RWPE2 (cell line): Measurements from ENCODE around the gene TMEM121B.

Source experiments
- ATAC-seq: fragments of 200-7000 bp; cut with Tn5 transposase; 3 replicates; pipeline ENCODE4 v1.9.1; 2021; ENCODE audit warnings: low read depth
- DNase-seq: peaks from one replicate; pipeline ENCODE4 v3.0.0-alpha.2; 2020; ENCODE audit warnings: low spot score
- H3K27ac ChIP-seq: fragments of 450-650 bp; 2 replicates; pipeline ENCODE4 v1.5.1; 2017; ENCODE audit warnings: mild to moderate bottlenecking; ENCODE audit not compliant: poor library complexity, severe bottlenecking
- H3K27me3 ChIP-seq: fragments of 250-450 bp; sonication (Bioruptor Pico); 2 replicates; pipeline ENCODE4 v1.5.1; 2021; ENCODE audit warnings: mild to moderate bottlenecking, moderate library complexity; ENCODE audit not compliant: insufficient read depth, poor library complexity, severe bottlenecking
- H3K36me3 ChIP-seq: fragments of 250-450 bp; sonication (Bioruptor Pico); 2 replicates; pipeline ENCODE4 v1.5.1; 2020; ENCODE audit warnings: low read depth, mild to moderate bottlenecking, moderate library complexity
- H3K4me1 ChIP-seq: fragments of 250-450 bp; sonication (Bioruptor Pico); 2 replicates; pipeline ENCODE4 v1.5.1; 2021; ENCODE audit warnings: mild to moderate bottlenecking, moderate library complexity; ENCODE audit not compliant: insufficient read depth, poor library complexity, severe bottlenecking
- H3K4me3 ChIP-seq: fragments of 250-450 bp; sonication (Bioruptor Pico); 2 replicates; pipeline ENCODE4 v1.5.1; 2021; ENCODE audit warnings: mild to moderate bottlenecking, moderate library complexity; ENCODE audit not compliant: severe bottlenecking
- H3K9me3 ChIP-seq: fragments of 250-450 bp; sonication (Bioruptor Pico); 2 replicates; pipeline ENCODE4 v1.5.1; 2021; ENCODE audit warnings: mild to moderate bottlenecking, moderate library complexity; ENCODE audit not compliant: severe bottlenecking
- CTCF ChIP-seq: fragments of 450-650 bp; IDR thresholded peaks from one replicate; pipeline ENCODE4 v1.5.1; 2017; ENCODE audit warnings: mild to moderate bottlenecking, moderate library complexity; ENCODE audit not compliant: poor library complexity, severe bottlenecking

The TMEM121B gene

GRCh38 chr22:17114173-17114897 lies 6.8 kb downstream of the TMEM121B start:
- H3K4me3 ChIP-seq = no peak overlapping the region

GRCh38 chr22:17113600-17113999 lies 7.6 kb downstream of the TMEM121B start:
- H3K9me3 ChIP-seq = no peaks in the 10 kb centered on the region
- no peak for TF ChIP-seq CTCF
- no peak overlapping the region for H3K4me3 ChIP-seq
- H3K27me3 ChIP-seq = peaks cover under 1% of the 10 kb centered on the region
- H3K36me3 ChIP-seq = peaks cover 3% of the 10 kb centered on the region; the same call in 1 of the 2 replicates
- no peak overlapping the region for H3K27ac ChIP-seq
- DNase-seq = no peak
- no peaks in the 10 kb centered on the region for H3K4me1 ChIP-seq
- no peak for ATAC-seq

More at GRCh38 chr22:17114173-17114897, 6.8 kb downstream of the TMEM121B start:
- DNase-seq (no peak), ATAC-seq (no peak)
- Histone ChIP-seq H3K27ac (no peak overlapping the region), H3K36me3 (peaks cover 3% of the 10 kb centered on the region; the same call in 1 of the 2 replicates), H3K27me3 (peaks cover 7% of the 10 kb centered on the region), H3K4me1 (no peaks in the 10 kb centered on the region), H3K9me3 (no peaks in the 10 kb centered on the region)
- TF ChIP-seq CTCF = no peak

GRCh38 chr22:17112491-17113042 lies 8.6 kb downstream of the TMEM121B start:
- ATAC-seq (peak; percentile 20; the same call in 1 of the 3 replicates), DNase-seq (no peak)
- H3K36me3 ChIP-seq = peaks cover 3% of the 10 kb centered on the region; the same call in 1 of the 2 replicates

GRCh38 chr22:17110791-17111550 lies 10.2 kb downstream of the TMEM121B start:
- DNase-seq (no peak), ATAC-seq (no peak)
- H3K4me1 ChIP-seq = no peaks in the 10 kb centered on the region
- peaks cover 6% of the 10 kb centered on the region; the same call in 1 of the 2 replicates for H3K36me3 ChIP-seq
- H3K4me3 ChIP-seq = no peak overlapping the region
- no peaks in the 10 kb centered on the region for H3K27me3 ChIP-seq
- H3K27ac ChIP-seq = no peak overlapping the region
- H3K9me3 ChIP-seq = no peaks in the 10 kb centered on the region
- TF ChIP-seq CTCF = no peak

More at GRCh38 chr22:17112491-17113042, 8.6 kb downstream of the TMEM121B start:
- no peaks in the 10 kb centered on the region for H3K27me3 ChIP-seq
- no peak for TF ChIP-seq CTCF
- no peak overlapping the region for H3K27ac ChIP-seq
- H3K9me3 ChIP-seq = no peaks in the 10 kb centered on the region
- H3K4me3 ChIP-seq = no peak overlapping the region
- H3K4me1 ChIP-seq = no peaks in the 10 kb centered on the region
